BJ (cell line): ENCODE results near the gene GPR107. TPM values are rescaled to one million over a fixed set of nuclear protein-coding genes. Genes with fewer than 3 reads are reported as not detected.

Experiments
- CTCF ChIA-PET: fragments of 350-600 bp; formaldehyde crosslinking; extraction: SDS; loops from one replicate; lab custom pipeline; 2021; ENCODE audit warnings: antibody characterized with exemption, inconsistent platforms; lab: Yijun Ruan, JAX
- POLR2A ChIA-PET: fragments of 300-600 bp; sonication (Branson Sonifier 250); formaldehyde crosslinking; extraction: SDS; loops from one replicate; lab custom pipeline; 2021; ENCODE audit warnings: antibody characterized with exemption; lab: Charles Lee
- DNase-seq: peaks from one replicate; pipeline ENCODE4 v3.0.0-alpha.2; 2011; ENCODE audit warnings: low read depth
- H3K27me3 ChIP-seq: 2 replicates; pipeline ENCODE4 v1.6.0; 2011; ENCODE audit warnings: low read length; ENCODE audit not compliant: control insufficient read depth, insufficient read depth
- H3K36me3 ChIP-seq: 2 replicates; pipeline ENCODE4 v1.5.1; 2011; ENCODE audit warnings: low read length; ENCODE audit not compliant: control insufficient read depth, insufficient read depth
- H3K4me3 ChIP-seq: 2 replicates; pipeline ENCODE4 v1.5.1; 2011; ENCODE audit warnings: low read depth, mild to moderate bottlenecking, control low read depth, low read length
- polyA plus RNA-seq: library from polyadenylated mRNA; depleted of rRNA; stranded (reverse); fragments of >200 nt; gene quantifications from 2 replicates; pipeline ENCODE4 v1.2.3, GENCODE V29; 2011
- TF ChIP-seq, protein P1 (sequence below): IDR thresholded peaks from 2 replicates; pipeline ENCODE4 v1.5.1; 2011; ENCODE audit warnings: low read depth, mild to moderate bottlenecking, control low read depth, inconsistent platforms, low read length, moderate library complexity; ENCODE audit not compliant: insufficient read depth

GPR107 gene
- polyA plus RNA-seq, 1 experiment: 32.5 TPM

- no peak overlapping the region for H3K4me3 ChIP-seq
- POLR2A ChIA-PET: no interaction called here
- CTCF ChIA-PET: interaction anchor here (0.7 to 5.3 kb wide), 39 partner anchors 9 to 579 kb away, joined by 3 to 53 read pairs (median 4); no protein-coding TSS in a partner anchor
- DNase-seq: no peak
- TF ChIP-seq, protein P1, sequence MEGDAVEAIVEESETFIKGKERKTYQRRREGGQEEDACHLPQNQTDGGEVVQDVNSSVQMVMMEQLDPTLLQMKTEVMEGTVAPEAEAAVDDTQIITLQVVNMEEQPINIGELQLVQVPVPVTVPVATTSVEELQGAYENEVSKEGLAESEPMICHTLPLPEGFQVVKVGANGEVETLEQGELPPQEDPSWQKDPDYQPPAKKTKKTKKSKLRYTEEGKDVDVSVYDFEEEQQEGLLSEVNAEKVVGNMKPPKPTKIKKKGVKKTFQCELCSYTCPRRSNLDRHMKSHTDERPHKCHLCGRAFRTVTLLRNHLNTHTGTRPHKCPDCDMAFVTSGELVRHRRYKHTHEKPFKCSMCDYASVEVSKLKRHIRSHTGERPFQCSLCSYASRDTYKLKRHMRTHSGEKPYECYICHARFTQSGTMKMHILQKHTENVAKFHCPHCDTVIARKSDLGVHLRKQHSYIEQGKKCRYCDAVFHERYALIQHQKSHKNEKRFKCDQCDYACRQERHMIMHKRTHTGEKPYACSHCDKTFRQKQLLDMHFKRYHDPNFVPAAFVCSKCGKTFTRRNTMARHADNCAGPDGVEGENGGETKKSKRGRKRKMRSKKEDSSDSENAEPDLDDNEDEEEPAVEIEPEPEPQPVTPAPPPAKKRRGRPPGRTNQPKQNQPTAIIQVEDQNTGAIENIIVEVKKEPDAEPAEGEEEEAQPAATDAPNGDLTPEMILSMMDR: peak; percentile 80
- no peaks in the 10 kb centered on the region for H3K27me3 ChIP-seq
- H3K36me3 ChIP-seq: peaks cover 13% of the 10 kb centered on the region
Observed at GRCh38 chr9:130107234-130107861, 53.6 kb downstream of the GPR107 start.

DNA sequence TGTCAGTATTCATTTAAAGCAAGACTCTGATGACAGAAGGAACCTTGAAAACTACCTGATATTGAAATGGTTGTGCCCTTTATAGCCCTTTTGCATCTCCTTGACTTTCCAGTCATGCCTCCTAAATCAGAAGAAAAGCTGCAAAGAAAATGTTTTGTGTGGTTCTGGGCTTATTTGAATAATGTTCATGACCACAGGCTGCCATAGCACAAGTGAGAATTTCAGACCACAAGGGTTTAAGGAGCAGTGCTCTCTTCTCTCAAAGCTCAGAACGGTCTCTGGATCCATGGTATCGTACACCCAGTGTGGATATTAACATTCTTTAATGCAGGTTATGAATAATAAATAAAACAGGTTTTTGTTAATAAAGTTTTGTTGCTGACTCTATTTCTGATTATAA is 54.2 kb downstream of the GPR107 start:
- POLR2A ChIA-PET: no interaction called here
- CTCF ChIA-PET: interaction anchor here (0.8 to 5.3 kb wide), 33 partner anchors 10 to 578 kb away, joined by 3 to 53 read pairs (median 4); no protein-coding TSS in a partner anchor

GRCh38 chr9:130110166-130110565 is 56.5 kb downstream of the GPR107 start:
- ChIA-PET CTCF (interaction anchor here (0.9 to 1.4 kb wide), 2 partner anchors 13 to 132 kb away, joined by 3 to 4 read pairs; no protein-coding TSS in a partner anchor), POLR2A (no interaction called here)
- DNase-seq: no peak
- TF ChIP-seq, protein P1: no peak
- Histone ChIP-seq H3K27me3 (no peaks in the 10 kb centered on the region), H3K4me3 (no peak overlapping the region), H3K36me3 (peaks cover 5% of the 10 kb centered on the region)

More for the DNA sequence above, 54.2 kb downstream of the GPR107 start:
- Histone ChIP-seq H3K27me3 (no peaks in the 10 kb centered on the region), H3K4me3 (no peak overlapping the region), H3K36me3 (peaks cover 11% of the 10 kb centered on the region)
- TF ChIP-seq, protein P1: no peak
- DNase-seq: no peak

GRCh38 chr9:130110596-130111021 is 56.9 kb downstream of the GPR107 start:
- Histone ChIP-seq H3K4me3 (no peak overlapping the region), H3K27me3 (no peaks in the 10 kb centered on the region), H3K36me3 (peaks cover 4% of the 10 kb centered on the region)
- CTCF ChIA-PET: interaction anchor here (0.9 kb wide), 3 partner anchors 127 to 276 kb away, joined by 3 to 4 read pairs (median 3); partner anchors contain the start of genes C9orf78 and USP20
- no peak for DNase-seq
- POLR2A ChIA-PET: no interaction called here
- TF ChIP-seq, protein P1: no peak

DNA sequence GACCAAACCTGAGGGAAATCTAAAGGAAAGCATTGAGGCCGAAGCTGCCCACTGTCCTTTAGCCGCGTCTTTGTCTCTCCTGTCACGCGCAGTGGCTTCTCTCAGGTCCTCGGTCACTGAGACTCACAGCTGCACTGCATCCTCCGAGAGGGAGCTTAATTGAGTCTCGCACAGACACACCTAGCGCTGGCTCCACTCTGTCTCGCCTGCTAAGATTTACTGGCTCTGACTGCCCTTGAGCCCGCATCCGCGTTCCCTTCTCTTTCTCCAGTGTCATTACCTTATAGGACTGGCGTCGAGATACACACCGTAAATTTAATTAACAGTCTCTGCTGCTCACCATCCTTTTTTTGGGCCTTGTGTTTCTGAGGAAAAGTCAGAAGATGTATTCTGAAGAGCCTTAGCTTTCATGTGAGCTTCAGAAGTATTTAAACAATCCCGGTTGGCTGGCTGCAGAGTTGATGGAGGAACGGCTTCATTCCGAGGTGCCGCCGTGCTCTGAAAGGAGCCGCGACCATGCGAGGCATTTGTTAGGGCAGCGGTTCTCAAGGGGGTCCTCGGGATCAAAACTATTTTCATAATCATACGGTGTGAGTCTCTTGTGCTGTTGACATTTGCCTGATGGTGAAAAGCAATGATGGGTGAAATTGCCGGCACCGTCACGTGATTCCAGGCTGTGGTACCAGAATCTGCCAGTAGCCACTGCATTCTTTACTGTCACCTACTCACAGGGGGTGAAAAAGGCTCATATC is 58.3 kb downstream of the GPR107 start:
- H3K27me3 ChIP-seq: no peaks in the 10 kb centered on the region
- TF ChIP-seq, protein P1: no peak
- ChIA-PET CTCF (interaction anchor here (1.2 to 1.6 kb wide), 2 partner anchors 9 to 130 kb away, joined by 3 to 5 read pairs; no protein-coding TSS in a partner anchor), POLR2A (no interaction called here)
- H3K4me3 ChIP-seq: no peak overlapping the region
- DNase-seq: no peak
- peaks cover 9% of the 10 kb centered on the region for H3K36me3 ChIP-seq
